ENCODE measurements around the gene ZG16B. TPM values are rescaled to one million over a fixed set of nuclear protein-coding genes. Genes with fewer than 3 reads are reported as not detected.
A peak's percentile ranks its signal among the peaks of the same experiment; 100 is the strongest.

Gene ZG16B
- total and polyA plus RNA-seq, 7 donors, result 0.62 TPM; not detected in 6

DNA sequence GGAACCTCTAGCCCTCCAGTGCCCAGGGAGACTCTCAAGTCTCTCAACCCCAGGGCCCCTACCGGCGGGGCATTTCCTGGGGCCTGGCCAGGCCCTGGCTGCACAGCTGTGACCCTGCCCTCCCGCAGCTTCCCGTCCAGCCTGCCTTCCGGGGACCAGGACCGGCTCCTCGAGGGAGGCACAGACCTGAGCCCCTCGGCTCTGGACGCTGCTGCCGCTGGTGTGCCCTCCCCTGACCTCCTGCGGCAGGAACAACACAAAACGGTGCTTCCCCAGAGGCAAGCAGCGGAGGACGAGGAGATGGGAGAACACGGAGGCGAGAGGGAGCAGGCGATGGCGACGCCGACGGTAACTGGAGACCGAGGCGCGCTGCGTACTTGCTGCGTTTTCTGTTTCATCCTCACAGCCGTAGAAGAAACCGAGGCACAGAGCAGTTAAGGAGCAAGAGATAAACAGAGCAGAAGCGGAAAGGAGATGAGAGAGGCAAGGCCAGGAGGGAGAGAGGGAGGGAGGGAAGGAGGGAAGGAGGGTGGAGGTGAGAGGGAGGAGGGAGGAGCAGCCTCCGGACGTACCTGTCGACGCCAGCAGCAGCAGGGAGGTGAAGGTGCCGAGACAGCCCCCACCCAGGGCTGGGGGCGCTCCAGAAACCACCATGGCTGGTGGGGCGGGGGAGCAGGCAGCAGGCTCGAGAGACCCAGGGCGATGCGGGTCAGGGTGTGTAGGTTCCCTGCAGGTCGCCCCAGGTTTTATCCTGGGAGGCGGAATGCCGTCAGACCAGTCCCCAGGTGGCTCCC lies 27.5 kb downstream of the ZG16B start, which contains the start of gene PRSS22:
Gene PRSS22, minus strand, starts transcription at position 720 of the 794 bp plus-strand sequence. Its CDS starts 66 bp downstream, at position 654.
- peak in 1 of 2 donors; percentile 44 for DNase-seq
- TF ChIP-seq, protein P1, sequence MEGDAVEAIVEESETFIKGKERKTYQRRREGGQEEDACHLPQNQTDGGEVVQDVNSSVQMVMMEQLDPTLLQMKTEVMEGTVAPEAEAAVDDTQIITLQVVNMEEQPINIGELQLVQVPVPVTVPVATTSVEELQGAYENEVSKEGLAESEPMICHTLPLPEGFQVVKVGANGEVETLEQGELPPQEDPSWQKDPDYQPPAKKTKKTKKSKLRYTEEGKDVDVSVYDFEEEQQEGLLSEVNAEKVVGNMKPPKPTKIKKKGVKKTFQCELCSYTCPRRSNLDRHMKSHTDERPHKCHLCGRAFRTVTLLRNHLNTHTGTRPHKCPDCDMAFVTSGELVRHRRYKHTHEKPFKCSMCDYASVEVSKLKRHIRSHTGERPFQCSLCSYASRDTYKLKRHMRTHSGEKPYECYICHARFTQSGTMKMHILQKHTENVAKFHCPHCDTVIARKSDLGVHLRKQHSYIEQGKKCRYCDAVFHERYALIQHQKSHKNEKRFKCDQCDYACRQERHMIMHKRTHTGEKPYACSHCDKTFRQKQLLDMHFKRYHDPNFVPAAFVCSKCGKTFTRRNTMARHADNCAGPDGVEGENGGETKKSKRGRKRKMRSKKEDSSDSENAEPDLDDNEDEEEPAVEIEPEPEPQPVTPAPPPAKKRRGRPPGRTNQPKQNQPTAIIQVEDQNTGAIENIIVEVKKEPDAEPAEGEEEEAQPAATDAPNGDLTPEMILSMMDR (IDR thresholded peaks at IDR 0.05), result no peak
- no peaks in the 10 kb centered on the region for H3K4me1 ChIP-seq
- no peaks in the 10 kb centered on the region for H3K36me3 ChIP-seq (ENCODE audit: insufficient read depth in 1 of 2, low read depth in 1 of 2)
- ATAC-seq, result no peak
- no peak within 1 kb of the TSS for H3K4me3 ChIP-seq
- H3K9me3 ChIP-seq, result peaks cover 8% of the 10 kb centered on the region
- intact Hi-C loops (cut with DNase I), result no loop called here
- peaks cover 0 to 63% (median 33%) of the 10 kb centered on the region in 3 donors for H3K27me3 ChIP-seq (ENCODE audit: insufficient read depth in 3 of 3, low read length in 2 of 3)
- 4 to 5% (median 5%) methylated on average over 38 to 42 of the region's 42 CpGs for WGBS, 3 donors
- H3K27ac ChIP-seq, result no peak within 1 kb of the TSS

DNA sequence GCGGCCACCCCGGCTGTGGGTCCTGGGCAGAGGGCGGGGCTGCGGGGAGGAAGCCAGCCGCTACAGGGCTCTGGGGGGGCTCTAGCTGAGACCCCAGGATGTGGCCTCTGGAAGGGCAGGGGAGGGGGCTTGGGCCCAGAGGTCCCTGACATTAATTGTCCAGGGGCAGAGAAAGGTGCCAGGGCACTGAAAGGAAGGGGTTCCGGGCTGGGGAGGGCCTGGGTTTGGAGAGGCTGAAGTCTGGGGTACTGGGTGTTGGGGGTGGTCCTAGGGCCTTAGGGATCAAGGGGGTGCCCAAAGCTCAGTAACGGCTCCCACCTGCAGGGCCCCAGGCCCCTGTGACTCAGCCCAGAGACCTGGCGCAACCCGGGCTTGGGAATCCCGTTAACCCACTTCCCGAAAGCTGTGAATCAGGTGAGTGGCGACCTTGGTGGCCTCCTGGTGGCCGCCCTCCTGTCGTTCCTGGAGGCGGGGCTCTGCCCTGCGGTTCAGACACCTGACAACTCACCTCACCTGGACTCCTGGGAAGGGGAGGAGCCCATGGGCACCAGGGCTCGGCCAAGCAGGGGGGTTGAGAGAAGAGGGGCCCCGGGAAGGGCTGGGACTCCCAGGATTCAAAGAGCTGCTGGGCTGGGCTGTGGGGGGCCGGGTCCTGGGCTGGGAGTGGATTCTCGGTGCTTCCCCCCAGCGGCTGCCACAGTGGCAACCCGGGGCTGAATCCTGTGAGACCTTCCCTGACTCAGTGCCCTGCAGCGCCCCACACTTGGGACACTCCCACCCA lies 28.3 kb downstream of the ZG16B start:
- H3K4me3 ChIP-seq, result no peak overlapping the region
- ATAC-seq (no peak), DNase-seq (peak in 1 of 2 donors; percentile 37)
- no peak overlapping the region for H3K27ac ChIP-seq
- H3K9me3 ChIP-seq, result peaks cover 8% of the 10 kb centered on the region
- intact Hi-C loops (cut with DNase I), result no loop called here
- H3K36me3 ChIP-seq (ENCODE audit: insufficient read depth in 1 of 2, low read depth in 1 of 2), result no peaks in the 10 kb centered on the region
- WGBS, 3 donors, result 18 to 21% (median 19%) methylated on average over 19 to 23 of the region's 23 CpGs
- H3K27me3 ChIP-seq (ENCODE audit: insufficient read depth in 3 of 3, low read length in 2 of 3), result peaks cover 0 to 56% (median 25%) of the 10 kb centered on the region in 3 donors
- H3K4me1 ChIP-seq, result no peaks in the 10 kb centered on the region
- TF ChIP-seq, protein P1 (IDR thresholded peaks at IDR 0.05), result no peak

DNA sequence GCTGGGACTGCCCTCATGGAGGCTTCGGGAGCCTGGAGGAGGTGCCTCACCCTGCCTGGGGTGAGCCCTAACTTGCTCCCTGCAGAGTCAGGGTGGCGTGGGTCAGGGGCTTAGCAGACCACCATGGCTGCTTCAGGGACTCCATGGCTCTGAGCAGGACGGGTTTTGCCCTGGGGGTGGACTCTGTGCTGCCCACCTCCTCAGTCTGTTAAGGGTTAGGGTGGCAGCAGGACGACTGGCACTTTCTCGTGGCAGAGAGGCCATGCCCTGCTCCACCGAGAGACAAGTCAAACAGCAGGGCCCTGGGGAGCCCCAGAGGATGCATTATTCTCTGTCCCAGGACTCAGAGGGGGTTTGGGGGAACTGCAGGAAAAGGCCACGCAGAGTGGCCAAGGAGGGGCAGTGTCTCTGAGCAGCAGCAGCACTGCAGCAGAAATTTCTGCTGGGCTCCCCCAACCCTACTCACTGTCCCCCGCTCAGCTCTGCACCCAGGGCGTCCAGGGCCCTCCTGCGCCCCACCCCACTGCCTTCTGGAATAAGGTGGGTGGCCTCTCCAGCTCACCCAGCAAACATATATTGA lies 29.7 kb downstream of the ZG16B start:
- Histone ChIP-seq H3K27ac (no peak overlapping the region), H3K27me3 (ENCODE audit: insufficient read depth in 3 of 3, low read length in 2 of 3) (peaks cover 0 to 44% (median 19%) of the 10 kb centered on the region in 3 donors), H3K36me3 (ENCODE audit: insufficient read depth in 1 of 2, low read depth in 1 of 2) (no peaks in the 10 kb centered on the region), H3K9me3 (no peaks in the 10 kb centered on the region), H3K4me1 (no peaks in the 10 kb centered on the region), H3K4me3 (no peak overlapping the region)
- peak in 1 of 2 donors; percentile 22 for DNase-seq
- intact Hi-C loops (cut with DNase I), result loop anchor here in 1 of 2 donors (5.0 to 10.0 kb wide), 3 partner anchors 72 to 185 kb away; partner anchors contain the start of genes PRSS27 and PRSS33
- 57 to 63% (median 59%) methylated on average over 10 of the region's 10 CpGs for WGBS, 3 donors
- TF ChIP-seq, protein P1 (IDR thresholded peaks at IDR 0.05), result no peak
- no peak for ATAC-seq

DNA sequence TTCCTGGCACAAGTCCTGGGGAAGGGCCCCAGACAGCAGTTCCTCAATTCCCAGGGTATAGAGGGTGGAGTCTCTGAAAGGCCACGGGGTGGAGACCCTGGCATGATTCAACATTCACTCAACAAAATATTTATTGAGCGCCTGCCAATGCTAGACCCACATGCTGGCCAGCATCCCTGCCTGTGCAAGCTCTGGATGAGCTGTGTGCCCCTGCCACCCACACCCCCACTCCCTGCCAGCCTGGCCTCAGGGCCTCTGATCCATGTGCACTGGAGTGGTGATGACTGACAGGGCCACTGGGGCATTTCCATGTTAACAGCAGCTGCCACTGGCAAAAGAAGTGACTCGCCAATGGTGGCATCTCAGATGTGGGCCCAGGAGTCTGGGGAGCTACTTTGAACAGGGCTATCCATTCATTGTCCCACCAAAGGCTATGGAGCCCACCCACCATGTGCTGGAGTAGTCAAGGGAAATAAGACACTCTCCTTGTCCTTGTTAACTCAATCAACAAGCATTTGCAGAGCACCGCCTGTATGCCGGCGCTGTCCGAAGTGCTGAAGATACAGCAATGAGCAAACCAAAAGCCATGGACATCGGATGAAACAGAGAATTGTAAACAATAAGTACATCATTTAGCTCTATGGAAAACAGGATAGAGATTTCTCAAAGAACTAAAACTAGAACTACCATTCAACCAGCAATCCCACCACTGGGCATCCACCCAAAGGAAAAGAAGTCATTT lies 30.9 kb downstream of the ZG16B start:
- ATAC-seq, result no peak
- Histone ChIP-seq H3K27ac (no peak overlapping the region), H3K27me3 (ENCODE audit: insufficient read depth in 3 of 3, low read length in 2 of 3) (peaks cover 0 to 41% (median 19%) of the 10 kb centered on the region in 3 donors), H3K4me1 (no peaks in the 10 kb centered on the region), H3K9me3 (no peaks in the 10 kb centered on the region), H3K36me3 (ENCODE audit: insufficient read depth in 1 of 2, low read depth in 1 of 2) (no peaks in the 10 kb centered on the region), H3K4me3 (no peak overlapping the region)
- TF ChIP-seq, protein P1 (IDR thresholded peaks at IDR 0.05), result no peak
- peak in 1 of 2 donors; percentile 45 for DNase-seq
- intact Hi-C loops (cut with DNase I), result loop anchor here in 1 of 2 donors (5.0 to 10.0 kb wide), 3 partner anchors 74 to 186 kb away; partner anchors contain the start of genes PRSS27 and PRSS33
- 64 to 68% (median 68%) methylated on average over 8 of the region's 8 CpGs for WGBS, 3 donors
